ENCODE data around the gene JPH4.
A peak's percentile ranks its signal among the peaks of the same experiment; 100 is the strongest.

JPH4 gene

DNA sequence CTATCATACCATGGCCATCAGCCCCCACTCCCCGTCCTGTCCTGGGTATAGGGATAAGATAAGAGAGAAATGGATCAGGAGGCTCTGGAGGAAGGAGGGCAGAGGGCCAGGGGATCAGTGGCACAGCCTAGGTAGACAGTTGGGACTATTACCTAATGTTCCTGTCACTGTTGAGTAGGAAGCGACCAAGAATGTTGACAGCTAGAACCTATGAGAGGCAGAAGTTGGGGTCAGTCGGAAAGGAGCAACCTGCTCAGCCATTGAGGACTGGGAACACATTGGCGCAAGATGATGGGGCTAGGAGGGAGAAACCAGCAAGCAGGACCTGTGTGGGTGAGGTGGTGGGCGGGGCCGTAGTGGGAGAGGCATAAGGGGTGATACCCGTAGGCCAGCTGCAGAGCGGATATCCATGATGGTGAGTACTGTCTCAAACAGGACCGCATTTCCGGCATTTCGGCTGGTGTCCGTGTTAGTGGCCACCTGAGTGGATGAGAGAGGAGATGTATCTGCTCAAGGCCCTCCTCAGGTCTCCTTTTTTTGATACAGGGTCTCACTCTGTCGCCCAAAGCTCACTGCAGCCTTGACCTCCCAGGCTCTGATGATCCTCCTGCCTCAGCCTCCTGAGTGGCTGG, 14.3 kb downstream of the JPH4 start:
- TF ChIP-seq, protein P1, sequence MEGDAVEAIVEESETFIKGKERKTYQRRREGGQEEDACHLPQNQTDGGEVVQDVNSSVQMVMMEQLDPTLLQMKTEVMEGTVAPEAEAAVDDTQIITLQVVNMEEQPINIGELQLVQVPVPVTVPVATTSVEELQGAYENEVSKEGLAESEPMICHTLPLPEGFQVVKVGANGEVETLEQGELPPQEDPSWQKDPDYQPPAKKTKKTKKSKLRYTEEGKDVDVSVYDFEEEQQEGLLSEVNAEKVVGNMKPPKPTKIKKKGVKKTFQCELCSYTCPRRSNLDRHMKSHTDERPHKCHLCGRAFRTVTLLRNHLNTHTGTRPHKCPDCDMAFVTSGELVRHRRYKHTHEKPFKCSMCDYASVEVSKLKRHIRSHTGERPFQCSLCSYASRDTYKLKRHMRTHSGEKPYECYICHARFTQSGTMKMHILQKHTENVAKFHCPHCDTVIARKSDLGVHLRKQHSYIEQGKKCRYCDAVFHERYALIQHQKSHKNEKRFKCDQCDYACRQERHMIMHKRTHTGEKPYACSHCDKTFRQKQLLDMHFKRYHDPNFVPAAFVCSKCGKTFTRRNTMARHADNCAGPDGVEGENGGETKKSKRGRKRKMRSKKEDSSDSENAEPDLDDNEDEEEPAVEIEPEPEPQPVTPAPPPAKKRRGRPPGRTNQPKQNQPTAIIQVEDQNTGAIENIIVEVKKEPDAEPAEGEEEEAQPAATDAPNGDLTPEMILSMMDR (IDR thresholded peaks at IDR 0.05; ENCODE audit: low read depth, low read length) = no peak
- no peak overlapping the region for H3K4me3 ChIP-seq (ENCODE audit: low read depth, low read length)
- DNase-seq (ENCODE audit: low read depth, low spot score) = no peak
- in situ Hi-C loops (cut with HindIII; ENCODE audit: low sequenced_read_pairs) = no loop called here

DNA sequence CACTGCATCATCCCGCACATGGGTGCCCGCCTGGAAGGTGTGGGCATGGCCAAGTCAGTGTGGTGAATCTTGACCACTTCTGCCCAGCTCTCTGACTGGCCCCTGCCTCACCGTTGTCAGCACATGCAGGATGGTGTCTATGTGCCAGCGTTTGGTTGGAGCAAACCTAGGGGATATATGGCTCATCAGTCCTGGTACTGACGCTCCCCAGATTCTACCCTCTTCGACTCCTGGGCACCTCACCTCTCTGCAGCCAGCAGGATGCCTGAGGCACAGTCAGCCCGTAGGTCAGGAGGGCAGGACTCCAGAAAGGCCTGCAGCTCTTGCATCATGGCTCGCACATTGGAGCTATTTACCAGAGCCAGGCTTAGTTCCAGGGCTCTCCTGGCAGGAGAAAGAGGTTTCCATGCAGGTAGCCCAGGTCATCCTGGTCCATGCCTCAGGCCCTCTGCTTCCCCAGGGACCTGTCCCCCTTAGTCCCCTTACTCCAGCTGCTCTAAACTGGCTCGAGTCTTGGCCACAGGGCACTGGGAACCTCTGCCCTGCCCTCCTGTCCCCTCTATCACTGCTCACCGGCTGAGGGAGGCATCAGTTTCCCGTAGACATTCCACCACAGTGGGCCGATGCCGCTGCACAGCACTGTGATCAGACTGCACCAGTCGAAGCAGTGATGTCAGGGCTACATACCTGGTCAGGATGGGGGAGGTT, 15.0 kb downstream of the JPH4 start:
- H3K4me3 ChIP-seq (ENCODE audit: low read depth, low read length) = no peak overlapping the region
- in situ Hi-C loops (cut with HindIII; ENCODE audit: low sequenced_read_pairs) = no loop called here
- TF ChIP-seq, protein P1 (IDR thresholded peaks at IDR 0.05; ENCODE audit: low read depth, low read length) = no peak
- no peak for DNase-seq (ENCODE audit: low read depth, low spot score)

DNA sequence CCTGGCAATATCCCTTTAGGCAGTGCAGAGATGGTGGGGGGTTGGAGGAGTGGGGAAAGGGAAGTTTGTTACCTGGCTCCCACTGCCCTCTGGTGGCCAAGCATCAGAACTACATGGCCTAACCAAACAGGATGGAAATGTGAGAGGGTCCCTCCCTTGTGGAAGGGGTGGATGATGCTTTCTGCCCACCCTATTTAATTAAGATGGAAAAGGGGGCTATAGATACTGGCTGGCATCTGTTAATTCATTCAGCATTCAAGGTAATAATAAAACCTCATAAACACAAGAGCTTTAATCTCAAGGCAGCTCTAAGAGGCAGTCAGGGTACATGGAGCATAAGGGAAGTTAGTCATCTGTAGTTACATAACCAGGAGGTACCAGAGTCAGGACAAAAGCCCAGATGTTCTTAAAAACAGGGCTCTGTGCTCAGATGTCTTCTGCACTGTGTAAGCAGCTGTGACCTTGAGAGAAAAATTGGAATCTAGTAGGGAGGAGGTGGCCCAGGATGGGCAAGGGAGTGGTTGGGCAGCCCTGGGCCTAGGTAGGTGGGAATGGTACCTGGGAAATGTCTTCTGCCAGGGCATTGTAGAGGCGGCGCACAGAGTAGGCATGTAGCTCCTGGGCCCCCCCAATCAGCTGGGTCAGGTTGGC, 15.6 kb downstream of the JPH4 start:
- in situ Hi-C loops (cut with HindIII; ENCODE audit: low sequenced_read_pairs) = no loop called here
- TF ChIP-seq, protein P1 (IDR thresholded peaks at IDR 0.05; ENCODE audit: low read depth, low read length) = peak; percentile 94
- peak; percentile 32 for DNase-seq (ENCODE audit: low read depth, low spot score)

DNA sequence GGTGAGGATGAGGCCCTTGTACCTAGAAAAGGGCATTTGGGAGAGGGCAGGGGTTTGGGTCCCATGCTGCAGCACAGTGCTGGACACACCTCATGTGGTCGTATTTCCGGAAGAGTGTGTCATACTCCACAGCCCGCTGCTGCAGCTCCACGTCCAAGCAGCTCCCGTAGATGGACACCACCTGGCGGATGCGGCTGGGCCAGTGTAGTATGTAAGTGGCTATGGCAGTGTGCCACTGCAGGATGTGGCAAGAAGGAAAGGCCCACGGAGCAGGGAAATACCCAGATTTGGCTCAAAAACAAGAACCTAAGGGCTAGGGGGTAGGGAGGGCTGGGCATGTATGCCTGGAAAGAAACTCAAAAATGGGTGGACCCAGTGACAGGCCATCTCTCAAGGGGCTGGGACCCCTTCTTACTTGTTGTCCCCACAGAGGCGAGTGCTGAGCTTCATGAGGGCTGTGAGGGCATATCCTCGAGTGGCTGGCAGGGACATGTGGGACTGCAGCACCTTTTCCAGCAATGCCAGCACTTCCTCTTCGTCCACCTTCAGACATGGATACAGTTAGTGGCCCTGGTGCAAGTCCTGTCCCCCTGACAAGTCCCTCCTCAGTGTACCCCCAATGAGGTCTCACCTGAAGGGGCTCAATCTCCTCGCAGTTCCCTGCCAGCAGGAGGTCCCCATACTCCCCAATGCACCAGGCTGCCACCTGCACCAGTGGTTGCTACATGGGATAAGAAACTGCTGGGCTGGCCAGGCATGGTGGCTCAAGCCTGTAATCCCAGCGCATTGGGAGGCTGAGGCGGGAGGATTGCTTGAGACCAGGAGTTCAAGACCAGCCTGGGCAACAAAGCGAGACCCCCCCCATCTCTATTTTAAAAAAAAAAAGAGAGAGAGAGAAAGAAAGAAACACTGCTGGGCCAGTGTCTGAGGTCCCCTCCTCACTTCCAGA, 16.4 kb downstream of the JPH4 start:
- no peak for DNase-seq (ENCODE audit: low read depth, low spot score)
- TF ChIP-seq, protein P1 (IDR thresholded peaks at IDR 0.05; ENCODE audit: low read depth, low read length) = no peak
- in situ Hi-C loops (cut with HindIII; ENCODE audit: low sequenced_read_pairs) = no loop called here
- no peak overlapping the region for H3K4me3 ChIP-seq (ENCODE audit: low read depth, low read length)

More for the DNA sequence above, 15.6 kb downstream of the JPH4 start:
- no peak overlapping the region for H3K4me3 ChIP-seq (ENCODE audit: low read depth, low read length)

DNA sequence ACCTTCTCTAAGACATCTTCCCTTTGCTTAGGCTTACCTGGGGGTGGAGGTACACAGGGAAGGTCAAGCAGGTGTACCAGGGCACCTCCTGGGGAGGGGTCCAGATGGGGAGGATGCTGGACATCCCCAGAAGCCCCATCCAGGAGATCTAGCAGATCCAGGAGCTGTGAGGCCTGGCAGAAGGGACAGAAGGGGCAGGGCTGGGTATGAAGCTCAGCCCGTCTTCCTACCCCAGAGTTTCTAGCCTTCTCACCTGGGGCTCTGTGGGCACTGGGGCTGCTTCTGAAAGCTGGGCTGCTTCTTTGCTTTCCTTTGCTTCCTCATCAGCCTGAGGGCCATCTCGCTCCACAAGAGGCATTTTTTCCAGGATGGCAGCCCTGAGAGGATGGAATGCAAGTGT, 17.3 kb downstream of the JPH4 start:
- TF ChIP-seq, protein P1 (IDR thresholded peaks at IDR 0.05; ENCODE audit: low read depth, low read length) = no peak
- no peak overlapping the region for H3K4me3 ChIP-seq (ENCODE audit: low read depth, low read length)
- in situ Hi-C loops (cut with HindIII; ENCODE audit: low sequenced_read_pairs) = no loop called here
- DNase-seq (ENCODE audit: low read depth, low spot score) = no peak

DNA sequence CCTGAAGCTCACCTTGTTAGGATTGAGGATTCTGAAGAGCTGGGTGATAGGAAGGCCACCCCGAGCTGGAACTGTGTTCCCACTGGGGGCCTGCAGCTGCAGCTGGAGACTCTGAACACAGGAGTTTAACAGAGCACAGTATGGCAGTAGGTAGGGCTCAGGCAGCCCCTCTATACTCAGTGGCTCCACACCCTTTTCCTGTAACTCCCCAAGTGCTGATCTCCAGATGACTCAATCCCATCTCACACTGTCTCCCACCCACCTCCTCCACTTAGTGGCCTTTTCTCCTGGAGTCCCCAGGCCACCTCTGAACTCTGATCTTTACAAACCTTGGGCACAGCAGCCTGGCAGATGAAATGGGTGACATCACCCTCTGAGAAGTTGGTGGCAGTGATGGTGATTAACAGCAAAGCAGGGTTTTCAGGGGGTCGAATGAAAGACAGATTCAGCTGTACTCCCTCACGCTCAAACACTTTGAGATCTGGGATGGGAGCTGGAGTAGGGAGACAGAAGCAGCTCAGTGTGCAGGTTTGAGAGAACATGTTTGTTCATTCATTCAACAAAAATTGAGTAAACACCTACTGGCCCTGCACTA, 18.6 kb downstream of the JPH4 start:
- DNase-seq (ENCODE audit: low read depth, low spot score) = no peak
- TF ChIP-seq, protein P1 (IDR thresholded peaks at IDR 0.05; ENCODE audit: low read depth, low read length) = no peak
- no peak overlapping the region for H3K4me3 ChIP-seq (ENCODE audit: low read depth, low read length)
- in situ Hi-C loops (cut with HindIII; ENCODE audit: low sequenced_read_pairs) = no loop called here
